ENCODE data around the gene MYO7A.

MYO7A gene

DNA sequence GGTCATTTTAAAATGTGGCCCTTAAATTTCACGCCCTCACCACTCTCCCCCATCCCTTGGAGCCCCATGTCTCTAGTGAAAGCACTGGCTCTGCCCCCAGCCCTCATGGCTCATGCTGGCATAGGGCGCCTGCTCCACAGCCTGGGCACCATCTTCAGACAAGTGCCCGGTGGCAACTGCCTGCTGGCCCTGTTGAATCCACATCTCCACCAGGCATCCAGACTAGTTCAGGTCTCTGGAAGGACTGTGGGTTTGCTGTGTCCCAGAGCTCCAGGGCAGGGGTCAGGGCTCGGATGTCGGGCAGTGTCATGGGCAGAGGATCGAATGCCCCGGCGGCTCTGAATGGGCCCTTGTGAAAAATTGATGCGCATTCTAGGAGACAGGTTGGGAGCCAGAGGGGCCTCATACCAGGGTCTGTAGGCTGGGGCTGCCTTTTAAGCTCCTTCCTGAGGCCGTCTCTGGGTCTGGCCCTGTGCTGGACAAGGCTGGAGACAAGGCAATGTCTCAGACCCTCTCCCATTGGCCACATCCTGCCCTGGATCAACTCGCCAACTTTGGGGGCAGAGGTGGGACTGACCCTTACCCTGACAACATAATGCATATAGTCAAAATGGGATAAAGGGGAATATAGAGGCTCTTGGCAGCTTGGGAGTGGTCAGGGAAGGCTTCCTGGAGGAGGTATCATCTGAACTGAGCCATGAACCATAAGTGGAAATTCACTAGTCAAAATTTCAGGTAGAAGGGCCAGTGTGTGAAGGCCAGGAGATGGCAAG lies 1.2 kb downstream of the MYO7A start:
- no peak for DNase-seq

DNA sequence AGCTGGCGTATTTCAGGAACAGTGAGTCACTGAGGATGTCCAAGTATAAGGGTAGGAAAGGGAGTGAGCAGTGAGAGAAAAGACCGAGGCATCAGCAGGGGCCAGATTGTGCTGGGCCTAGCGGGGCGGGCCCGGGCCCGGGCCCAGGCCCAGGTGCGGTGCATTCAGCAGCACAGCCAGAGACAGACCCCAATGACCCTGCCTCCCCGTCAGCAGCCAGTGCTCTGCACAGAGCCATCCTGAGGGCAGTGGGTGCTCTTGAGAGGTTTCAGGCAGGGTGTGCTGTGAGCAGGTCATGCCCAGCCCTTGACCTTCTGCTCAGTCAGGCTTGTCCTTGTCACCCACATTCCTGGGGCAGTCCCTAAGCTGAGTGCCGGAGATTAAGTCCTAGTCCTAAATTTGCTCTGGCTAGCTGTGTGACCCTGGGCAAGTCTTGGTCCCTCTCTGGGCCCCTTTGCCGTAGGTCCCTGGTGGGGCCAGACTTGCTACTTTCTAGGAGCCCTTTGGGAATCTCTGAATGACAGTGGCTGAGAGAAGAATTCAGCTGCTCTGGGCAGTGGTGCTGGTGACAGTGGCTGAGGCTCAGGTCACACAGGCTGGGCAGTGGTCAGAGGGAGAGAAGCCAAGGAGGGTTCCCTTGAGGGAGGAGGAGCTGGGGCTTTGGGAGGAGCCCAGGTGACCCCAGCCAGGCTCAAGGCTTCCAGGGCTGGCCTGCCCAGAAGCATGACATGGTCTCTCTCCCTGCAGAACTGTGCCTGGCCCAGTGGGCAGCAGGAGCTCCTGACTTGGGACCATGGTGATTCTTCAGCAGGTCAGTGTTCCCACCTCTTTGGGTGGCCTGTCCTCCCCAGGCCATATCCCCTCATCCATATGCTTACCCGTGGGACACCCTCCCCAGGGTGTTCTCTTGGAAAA lies 2.1 kb downstream of the MYO7A start:
- DNase-seq, result no peak

DNA sequence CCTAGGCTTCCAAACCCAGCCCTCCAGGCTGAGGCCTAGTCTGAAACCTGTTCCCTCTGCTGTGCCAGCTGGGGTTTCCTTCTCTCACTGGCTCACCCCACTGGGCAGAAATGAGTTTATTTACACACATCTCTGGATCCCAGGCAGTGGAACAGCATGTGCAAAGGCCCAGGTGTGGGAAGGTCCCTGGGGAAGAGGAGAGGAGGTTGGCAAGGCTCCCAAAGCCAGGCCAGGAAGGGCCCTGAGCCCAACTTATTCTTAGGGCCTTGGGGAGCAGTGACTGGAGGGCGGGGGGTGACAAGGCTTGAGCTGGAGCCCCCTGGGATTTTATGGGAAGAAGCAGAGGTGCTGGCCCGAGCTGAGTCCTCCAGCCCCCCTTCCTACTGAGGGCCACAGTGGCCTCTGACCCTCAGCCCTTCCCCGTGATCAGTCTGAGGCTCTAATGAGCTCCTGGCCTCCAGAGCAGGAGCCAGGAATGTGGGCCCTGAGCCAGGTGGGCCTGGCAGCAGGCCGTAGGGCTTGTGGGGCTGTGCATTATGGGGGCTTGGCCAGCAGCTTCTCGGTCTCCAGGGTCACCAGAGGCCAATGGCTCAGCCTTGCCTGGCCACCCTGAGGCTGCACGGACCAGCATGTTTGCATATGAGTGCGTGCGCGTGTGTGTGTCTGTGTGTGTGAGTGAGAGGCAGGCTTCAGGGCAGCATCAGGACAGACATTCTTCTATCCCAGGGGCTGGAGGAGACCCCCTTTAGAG lies 2.9 kb downstream of the MYO7A start:
- peak; percentile 62 for DNase-seq

DNA sequence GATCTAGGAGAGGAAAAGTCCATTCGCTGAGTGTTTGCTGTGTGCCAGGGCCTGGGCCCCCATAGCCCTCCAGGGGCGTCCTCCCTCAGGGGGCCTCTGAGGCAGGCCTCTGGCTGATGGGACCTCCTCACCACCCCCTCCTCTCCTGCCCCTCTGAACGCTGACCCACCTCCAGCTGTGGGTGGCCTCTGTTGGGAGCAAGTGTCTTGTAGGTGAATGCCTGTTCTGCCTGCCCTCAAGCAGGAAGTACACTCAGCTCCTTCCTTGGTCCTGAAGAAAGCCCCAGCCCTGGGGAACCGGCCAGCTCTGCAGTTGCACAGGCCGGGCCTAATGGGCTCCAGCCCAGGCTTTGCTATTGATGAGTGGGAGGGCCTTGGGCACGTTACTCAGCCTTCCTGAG lies 3.5 kb downstream of the MYO7A start:
- no peak for DNase-seq

DNA sequence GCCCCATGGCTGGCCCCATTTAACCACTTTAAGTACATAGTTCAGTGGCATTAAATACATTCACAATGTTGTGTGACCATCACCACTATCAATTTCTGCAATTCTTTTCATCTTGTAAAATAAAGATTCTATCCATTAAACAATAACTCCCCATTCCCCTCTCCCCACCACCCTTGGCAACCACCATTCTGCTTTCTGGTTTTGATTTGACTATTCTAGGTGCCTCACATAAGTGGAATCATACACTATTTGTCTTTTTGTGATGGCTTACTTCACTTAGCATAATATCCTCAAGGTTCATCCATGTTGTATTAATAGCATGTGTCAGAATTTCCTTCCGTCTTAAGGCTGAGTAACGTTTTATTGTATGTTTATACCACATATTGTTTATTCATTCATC lies 7.0 kb downstream of the MYO7A start:
- DNase-seq, result no peak

- no peak for DNase-seq
These were observed 8.0 kb downstream of the MYO7A start for GRCh38 chr11:77136074-77136473.

- no peak for DNase-seq
These were observed 8.9 kb downstream of the MYO7A start for GRCh38 chr11:77136784-77137420.

DNA sequence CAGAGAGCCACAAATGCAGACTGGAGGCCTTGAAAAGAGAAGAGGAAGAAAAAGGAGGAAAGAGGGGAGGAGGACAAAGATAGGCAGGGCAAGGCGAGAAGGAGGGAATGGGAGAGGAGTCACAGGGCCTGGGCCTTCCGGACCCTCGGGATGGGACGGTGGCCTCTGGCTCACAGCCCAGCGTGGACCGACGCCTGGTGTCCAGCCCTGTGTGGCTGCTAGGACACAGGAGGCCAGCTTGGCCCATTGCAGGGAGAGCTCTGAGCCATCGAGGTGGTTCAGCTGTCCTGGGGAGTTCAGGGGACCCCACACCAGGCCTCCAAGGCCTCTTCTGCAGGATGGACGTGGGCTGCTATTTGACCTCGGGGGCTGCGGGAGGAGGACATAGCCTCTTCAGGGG lies 9.4 kb downstream of the MYO7A start:
- no peak for DNase-seq

DNA sequence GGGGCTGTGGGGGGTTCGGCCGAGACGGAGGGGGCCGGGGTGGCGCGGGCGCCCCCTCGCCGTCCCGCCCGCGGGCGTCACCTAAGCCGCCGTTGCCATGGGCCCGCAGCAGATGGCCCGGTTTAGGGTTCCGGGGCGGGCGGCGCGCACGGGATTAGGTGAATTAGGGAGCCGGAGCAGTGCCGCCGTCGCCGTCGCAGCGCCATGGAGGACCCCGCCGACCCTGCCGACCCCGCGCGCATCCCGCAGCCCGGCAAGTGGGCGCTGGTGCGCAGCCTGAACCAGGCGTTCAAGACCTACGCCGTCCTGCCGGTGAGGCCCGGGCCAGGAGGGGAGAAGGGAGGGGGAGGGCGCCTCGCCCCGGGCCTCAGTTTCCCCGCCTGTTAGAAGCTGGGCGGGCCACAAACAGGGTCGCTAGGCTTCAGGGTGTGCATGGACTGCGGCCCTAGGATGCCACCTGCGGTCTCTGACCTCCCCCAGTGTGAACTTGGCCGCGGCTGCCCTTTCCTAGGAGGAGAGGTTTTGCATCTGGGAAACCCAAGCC lies 10.1 kb downstream of the MYO7A start:
- no peak for DNase-seq

- DNase-seq, result no peak
These were observed 11.2 kb downstream of the MYO7A start for GRCh38 chr11:77139201-77139600.

DNA sequence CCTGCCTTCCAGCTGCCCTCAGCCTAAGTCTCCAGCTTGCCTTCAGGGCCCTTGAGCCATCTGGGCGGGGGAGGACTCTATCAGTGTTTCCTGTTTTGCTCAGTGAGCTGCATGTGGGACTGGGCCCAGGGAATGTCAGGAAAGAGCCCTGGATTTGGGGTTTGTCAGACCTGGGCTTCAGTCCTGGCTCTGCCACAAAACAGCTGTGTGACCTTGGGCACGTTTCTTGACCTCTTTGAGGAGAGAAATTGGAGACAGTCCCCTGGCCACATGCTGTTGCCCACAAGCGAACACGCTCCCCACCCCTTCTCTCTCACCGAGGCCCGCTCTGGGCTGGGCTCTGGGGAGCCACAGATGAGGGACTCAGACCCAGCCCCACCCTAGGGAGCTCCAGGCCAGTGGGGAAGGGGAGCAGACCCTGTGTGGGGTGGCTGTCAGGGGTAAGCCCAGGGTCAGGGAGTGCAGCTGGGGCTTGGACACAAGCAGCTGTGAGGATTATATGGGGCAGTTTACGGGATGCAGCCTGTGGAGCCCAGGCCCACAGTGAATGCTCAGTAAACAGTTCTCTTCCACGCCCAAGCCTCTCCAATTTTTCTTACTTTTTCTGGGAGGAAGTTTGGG lies 12.3 kb downstream of the MYO7A start:
- no peak for DNase-seq

DNA sequence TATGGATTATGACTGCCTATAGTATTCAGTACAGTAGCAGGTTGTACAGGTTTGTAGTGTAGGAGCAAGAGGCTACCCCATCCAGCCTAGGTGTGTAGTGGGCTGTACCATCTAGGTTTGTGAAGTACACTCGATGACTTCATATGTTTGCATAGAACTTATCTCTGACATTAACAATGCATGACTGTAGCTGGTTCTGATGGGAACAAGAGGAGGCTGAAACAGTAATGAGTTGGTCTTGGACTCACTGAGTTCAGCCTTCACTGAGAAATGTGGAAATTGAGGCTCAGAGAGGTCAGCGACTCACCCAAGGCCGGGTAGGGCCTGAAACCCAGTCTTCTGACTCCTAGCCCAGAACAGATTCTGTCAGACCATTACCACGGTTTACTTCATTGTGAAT lies 13.0 kb downstream of the MYO7A start:
- DNase-seq, result no peak

- no peak for DNase-seq
These were observed 13.4 kb downstream of the MYO7A start for GRCh38 chr11:77141475-77141874.

GRCh38 chr11:77142091-77142975 lies 14.3 kb downstream of the MYO7A start:
- no peak for DNase-seq

- DNase-seq, result no peak
These were observed 15.5 kb downstream of the MYO7A start for GRCh38 chr11:77143405-77144020.

DNA sequence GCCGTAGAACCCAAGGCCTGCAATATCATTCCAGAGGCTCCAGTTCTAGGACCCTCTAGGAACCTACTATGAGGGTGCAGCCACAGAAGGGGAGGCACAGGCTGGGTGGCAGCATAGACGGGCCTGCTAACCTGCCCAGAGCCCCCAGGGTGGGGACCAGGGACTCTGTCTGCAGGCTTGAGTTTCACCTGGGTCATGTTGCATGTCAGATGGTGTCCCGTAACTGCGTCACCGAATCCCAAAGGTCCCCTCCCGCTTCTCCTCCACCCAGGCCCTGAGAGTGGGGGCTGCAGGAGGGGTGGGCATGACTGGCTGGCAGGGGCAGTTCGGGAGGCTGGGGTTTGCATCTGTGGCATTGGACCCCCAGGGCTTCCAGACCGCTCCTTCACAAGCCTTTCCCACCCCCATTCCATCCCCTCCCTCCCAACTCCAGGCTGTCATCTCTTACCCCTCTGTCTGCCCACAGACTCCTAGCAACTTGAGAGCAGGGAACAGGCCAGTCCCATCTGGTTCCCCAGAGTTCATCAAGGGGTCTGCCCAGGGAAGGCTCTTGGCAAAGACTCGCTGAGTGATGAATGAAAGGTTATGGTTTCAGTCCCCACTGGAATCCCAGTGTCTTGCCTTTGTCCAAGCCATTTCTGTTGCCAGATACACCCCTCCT lies 16.3 kb downstream of the MYO7A start:
- DNase-seq, result peak; percentile 29

- no peak for DNase-seq
These were observed 16.9 kb downstream of the MYO7A start for GRCh38 chr11:77144857-77145428.

DNA sequence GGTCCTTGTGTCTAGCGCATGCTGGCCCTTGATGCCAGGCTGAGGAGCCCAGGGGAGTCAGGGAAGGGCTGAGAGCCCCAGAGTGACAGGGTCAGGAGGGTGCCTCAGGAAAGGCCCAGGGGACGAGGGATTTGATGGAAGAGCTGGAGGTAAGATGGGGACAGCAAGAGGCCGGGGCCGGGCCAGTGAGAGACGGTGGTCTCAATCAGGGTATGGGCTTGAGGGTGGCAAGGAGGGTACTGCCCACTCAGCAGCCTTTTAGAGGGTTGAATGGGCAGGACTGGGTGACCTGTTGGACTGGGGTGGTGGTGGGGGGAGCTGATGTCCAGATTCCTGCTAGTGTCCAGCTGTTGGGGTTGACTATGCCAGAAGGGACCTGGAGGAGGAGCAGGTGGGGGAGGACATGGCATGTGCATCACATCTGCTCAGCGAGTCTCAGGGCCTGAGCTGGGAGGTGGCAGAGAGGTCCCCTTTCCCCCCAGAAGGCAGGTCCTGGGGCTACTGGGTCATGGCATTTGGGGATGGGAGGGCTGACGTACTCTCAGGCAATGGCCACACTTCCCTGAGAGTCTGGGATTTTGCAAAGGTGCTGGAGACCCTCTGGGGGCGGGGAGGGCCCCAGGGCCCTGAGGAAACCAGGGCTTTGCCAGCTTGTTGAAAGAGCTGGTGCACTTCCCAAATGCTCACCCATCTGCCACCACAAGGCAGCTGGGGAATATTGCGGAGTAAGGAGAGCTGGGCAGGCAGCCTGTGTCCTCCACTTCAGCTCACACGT lies 18.4 kb downstream of the MYO7A start:
- peak; percentile 62 for DNase-seq

DNA sequence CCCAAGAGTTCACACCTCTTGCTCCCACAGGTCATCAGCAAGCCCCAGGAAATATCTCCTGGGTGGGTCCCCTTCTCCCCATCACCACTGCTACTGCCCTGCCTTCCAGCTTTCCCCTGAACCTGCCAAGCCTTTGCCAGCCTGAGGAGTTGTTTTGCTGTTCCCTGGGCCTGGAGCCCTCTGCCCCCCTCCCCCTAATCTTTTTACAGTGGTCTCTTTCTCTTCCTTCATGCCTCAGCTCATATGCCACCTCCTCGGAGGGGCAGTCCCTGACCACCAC lies 18.9 kb downstream of the MYO7A start:
- no peak for DNase-seq
